ENCODE results near the gene IMMP2L.

DNA sequence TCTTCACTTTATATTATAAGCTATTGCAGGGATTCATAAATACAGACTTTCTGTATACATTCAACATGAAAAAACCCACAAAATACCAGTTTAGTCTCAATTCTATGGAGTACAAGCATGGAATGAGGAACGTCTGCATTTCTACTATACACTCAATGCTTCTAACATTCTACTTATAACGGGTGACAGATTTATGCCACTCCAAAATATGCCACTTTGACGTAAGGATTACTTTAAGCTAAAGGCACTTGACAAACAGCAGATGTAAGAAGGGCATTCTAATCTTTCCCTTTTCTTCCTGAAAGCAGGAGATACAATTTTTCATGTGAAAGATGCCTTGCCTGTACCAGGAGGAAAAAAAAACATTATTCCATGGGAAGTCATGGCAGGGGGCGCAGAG lies 676.8 kb downstream of the IMMP2L start:
- TF ChIP-seq, protein P1, sequence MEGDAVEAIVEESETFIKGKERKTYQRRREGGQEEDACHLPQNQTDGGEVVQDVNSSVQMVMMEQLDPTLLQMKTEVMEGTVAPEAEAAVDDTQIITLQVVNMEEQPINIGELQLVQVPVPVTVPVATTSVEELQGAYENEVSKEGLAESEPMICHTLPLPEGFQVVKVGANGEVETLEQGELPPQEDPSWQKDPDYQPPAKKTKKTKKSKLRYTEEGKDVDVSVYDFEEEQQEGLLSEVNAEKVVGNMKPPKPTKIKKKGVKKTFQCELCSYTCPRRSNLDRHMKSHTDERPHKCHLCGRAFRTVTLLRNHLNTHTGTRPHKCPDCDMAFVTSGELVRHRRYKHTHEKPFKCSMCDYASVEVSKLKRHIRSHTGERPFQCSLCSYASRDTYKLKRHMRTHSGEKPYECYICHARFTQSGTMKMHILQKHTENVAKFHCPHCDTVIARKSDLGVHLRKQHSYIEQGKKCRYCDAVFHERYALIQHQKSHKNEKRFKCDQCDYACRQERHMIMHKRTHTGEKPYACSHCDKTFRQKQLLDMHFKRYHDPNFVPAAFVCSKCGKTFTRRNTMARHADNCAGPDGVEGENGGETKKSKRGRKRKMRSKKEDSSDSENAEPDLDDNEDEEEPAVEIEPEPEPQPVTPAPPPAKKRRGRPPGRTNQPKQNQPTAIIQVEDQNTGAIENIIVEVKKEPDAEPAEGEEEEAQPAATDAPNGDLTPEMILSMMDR (IDR thresholded peaks at IDR 0.05) = no peak
- TF ChIP-seq POLR2A (IDR thresholded peaks at IDR 0.05) = no peak
